ENCODE measurements around the gene CRX. TPM values are rescaled to one million over a fixed set of nuclear protein-coding genes. Genes with fewer than 3 reads are reported as not detected.
A peak's percentile ranks its signal among the peaks of the same experiment; 100 is the strongest.
"Not testable (repeated sequence)": the region's sequence is repeated elsewhere in the genome, so short reads cannot be mapped to it uniquely, and the experiment has no call there.

Gene CRX
- total RNA-seq = not detected

DNA sequence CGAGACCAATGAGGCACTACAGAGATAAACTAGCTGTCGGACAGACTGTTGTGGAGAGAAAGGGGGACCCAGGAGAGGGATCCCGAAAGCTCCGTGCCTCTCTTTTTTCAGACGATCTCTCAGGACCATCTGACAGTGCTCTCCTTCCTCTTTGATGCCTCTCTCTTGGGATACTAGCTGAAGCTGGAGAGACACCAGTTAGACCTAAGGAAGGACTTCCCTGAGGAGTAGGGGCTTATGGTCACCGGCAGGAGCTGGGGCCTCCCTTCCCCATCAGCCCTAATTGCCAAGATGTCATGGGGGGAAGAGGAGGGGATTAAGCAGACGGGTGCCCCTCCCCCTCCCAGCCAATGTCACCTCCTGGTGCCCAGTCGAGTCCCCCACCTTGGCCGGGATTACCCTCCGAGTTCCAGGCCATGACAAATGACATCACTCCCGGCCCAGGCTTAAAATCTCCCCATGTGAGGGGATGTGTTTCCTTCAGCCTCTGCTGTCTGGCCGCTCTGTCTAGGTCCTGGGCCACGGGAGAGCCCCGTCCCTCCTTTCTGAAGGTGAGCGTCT, at the start of gene CRX:
Gene CRX, plus strand, starts transcription at position 478 of the 561 bp plus-strand sequence. CDS start 12,507 bp downstream, outside the sequence.
- Mint-ChIP-seq H3K4me3 (no peak within 1 kb of the TSS), H3K9me3 (no peaks in the 10 kb centered on the region), H3K27me3 (peaks cover 31 to 32% of the 10 kb centered on the region in 2 donors), H3K36me3 (no peaks in the 10 kb centered on the region), H3K27ac (no peak within 1 kb of the TSS), H3K4me1 (ENCODE audit: low read depth in 2 of 2) (peaks cover 0 to 7% of the 10 kb centered on the region in 2 donors)
- no peak for ATAC-seq
- DNase-seq (ENCODE audit: low spot score) = no peak

DNA sequence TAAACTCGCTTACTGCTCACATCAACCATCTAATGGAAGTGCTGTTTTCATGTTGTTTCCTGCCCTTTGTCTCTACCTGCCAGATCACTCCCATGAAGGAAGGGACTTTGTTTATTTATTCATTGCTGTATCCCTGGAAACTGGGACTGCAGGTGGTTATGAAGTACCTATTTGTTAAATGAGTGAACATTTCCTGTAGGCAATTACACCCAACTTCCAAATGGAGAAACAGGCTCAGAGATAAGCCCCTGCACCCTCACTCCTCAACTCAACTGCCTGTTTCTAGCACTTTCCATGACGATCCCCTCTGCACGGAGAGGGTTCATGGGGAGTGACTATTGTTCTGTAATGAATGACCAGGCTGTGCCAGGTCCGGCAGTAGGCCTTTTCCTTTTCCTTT, 45.2 kb upstream of the CRX start:
- Mint-ChIP-seq H3K27ac (no peak overlapping the region), H3K4me1 (ENCODE audit: low read depth in 2 of 2) (peaks cover 22 to 24% of the 10 kb centered on the region in 2 donors), H3K27me3 (no peaks in the 10 kb centered on the region), H3K9me3 (no peaks in the 10 kb centered on the region), H3K36me3 (peaks cover 4% of the 10 kb centered on the region), H3K4me3 (no peak overlapping the region)
- ATAC-seq = no peak
- no peak for DNase-seq (ENCODE audit: low spot score)

DNA sequence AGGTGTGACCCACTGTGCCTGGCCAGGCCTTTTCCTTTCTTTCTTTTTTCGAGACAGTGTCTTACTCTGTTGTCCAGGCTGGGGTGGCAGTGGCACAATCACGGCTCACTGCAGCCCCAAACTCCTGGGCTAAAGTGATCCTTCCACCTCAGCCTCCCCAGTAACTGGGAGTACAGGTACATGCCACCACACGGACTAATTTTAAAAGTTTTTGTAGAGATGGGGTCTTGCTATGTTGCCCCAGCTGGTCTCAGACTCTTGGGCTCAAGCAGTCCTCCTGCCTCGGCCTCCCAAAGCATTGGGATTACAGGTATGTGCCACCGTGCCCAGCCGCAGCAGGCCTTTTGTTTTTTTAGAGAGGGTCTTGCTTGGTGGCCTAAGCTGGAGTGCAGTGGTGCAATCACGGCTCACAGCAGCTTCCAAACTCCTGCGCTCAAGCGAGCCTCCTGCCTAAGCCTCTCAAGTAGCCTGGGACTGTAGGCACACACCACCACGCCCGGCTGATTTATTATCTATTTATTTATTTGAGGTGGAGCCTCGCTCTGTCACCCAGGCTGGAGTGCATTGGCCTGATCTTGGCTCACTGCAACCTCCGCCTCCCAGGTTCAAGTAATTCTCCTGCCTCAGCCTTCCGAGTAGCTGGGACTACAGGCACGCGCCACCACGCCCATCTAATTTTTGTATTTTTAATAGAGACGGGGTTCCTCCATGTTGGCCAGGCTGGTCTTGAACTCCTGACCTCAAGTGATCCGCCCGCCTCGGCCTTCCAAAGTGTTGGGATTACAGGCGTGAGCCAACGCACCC, 44.3 kb upstream of the CRX start:
- ATAC-seq; H3K36me3 Mint-ChIP-seq; DNase-seq (ENCODE audit: low spot score); H3K27me3 Mint-ChIP-seq; H3K9me3 Mint-ChIP-seq: not testable (repeated sequence)
- Mint-ChIP-seq H3K27ac (peak overlapping the region; percentile 88 to 96), H3K4me3 (peak overlapping the region; percentile 98), H3K4me1 (ENCODE audit: low read depth in 2 of 2) (peaks cover 25 to 27% of the 10 kb centered on the region in 2 donors)

DNA sequence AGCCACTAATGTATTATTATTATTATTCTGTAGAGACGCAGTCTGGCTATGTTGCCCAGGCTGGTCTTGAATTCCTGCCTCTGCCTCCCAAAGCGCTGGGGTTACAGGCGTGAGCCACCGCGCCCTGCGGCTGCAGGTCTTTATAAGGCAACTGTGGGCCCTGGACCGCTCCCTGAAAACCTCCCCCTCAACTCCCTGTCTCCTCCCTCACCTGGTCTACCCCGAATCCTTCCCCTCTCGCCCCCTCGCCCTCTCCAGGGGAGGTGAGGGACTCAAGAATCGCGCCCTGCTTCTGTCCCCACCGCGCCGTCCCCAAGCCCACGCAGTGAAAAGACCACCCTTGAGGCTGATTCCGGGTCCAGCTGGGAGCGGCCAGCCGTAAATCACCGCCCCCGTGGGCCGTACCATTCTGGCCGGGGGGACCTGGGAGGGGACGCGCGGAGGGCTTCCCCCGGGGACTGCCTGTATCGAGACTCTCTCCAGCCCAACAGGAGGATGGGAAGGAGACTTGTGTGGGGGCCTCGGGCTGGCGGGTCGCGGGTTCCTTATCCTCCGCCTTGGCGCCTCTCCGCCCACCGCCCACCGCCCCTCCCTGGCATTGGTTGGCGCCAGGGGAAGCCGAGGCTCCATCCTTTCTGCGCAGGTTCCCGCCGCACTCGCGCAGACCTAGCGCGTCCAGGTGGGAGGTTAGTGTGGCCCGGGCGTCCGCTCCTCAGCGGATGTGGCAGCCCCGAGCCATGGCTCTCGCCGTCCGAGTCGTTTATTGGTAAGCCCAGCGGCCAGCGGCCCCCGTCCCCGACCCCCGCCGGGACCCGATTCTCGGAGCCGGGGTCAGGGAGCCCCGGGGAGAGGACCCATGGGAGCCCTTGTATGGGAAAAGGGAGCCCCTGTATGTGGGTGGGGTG, 43.4 kb upstream of the CRX start, which contains the start of gene SELENOW:
Gene SELENOW, plus strand, starts transcription at position 655 of the 905 bp plus-strand sequence. Its CDS starts 83 bp downstream, at position 738.
- no peaks in the 10 kb centered on the region for H3K9me3 Mint-ChIP-seq
- ATAC-seq (peak; percentile 95 to 96), DNase-seq (ENCODE audit: low spot score) (peak; percentile 89)
- no peaks in the 10 kb centered on the region for H3K27me3 Mint-ChIP-seq
- peaks cover 7% of the 10 kb centered on the region for H3K36me3 Mint-ChIP-seq
- peak within 1 kb of the TSS; percentile 98 for H3K4me3 Mint-ChIP-seq
- H3K27ac Mint-ChIP-seq = peak within 1 kb of the TSS; percentile 88 to 96
- H3K4me1 Mint-ChIP-seq (ENCODE audit: low read depth in 2 of 2) = peaks cover 25 to 28% of the 10 kb centered on the region in 2 donors

DNA sequence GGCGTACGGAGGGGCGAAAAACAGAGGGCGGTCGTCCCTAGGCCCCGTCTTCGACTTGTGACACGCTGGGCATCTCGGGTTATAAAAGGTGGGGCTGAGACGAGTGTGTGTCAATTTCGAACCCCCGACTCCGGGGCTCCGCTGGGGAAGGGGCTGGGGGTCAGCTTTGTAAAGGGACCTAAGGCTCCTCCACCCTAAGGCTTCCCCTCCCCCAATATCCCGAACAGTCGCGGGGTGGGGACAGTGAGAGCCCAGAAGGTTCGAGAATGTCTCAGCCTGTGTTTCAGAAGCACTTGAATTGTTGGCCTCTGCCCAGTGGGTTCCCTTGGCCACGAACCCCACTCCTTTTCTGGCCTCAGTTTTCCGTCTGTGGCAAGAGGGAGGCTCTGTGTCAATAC, 42.8 kb upstream of the CRX start:
- H3K9me3 Mint-ChIP-seq = no peaks in the 10 kb centered on the region
- H3K36me3 Mint-ChIP-seq = peaks cover 7% of the 10 kb centered on the region
- no peak for DNase-seq (ENCODE audit: low spot score)
- H3K27ac Mint-ChIP-seq = peak overlapping the region; percentile 88 to 96
- H3K4me1 Mint-ChIP-seq (ENCODE audit: low read depth in 2 of 2) = peaks cover 25 to 28% of the 10 kb centered on the region in 2 donors
- no peaks in the 10 kb centered on the region for H3K27me3 Mint-ChIP-seq
- H3K4me3 Mint-ChIP-seq = peak overlapping the region; percentile 98
- ATAC-seq = no peak

DNA sequence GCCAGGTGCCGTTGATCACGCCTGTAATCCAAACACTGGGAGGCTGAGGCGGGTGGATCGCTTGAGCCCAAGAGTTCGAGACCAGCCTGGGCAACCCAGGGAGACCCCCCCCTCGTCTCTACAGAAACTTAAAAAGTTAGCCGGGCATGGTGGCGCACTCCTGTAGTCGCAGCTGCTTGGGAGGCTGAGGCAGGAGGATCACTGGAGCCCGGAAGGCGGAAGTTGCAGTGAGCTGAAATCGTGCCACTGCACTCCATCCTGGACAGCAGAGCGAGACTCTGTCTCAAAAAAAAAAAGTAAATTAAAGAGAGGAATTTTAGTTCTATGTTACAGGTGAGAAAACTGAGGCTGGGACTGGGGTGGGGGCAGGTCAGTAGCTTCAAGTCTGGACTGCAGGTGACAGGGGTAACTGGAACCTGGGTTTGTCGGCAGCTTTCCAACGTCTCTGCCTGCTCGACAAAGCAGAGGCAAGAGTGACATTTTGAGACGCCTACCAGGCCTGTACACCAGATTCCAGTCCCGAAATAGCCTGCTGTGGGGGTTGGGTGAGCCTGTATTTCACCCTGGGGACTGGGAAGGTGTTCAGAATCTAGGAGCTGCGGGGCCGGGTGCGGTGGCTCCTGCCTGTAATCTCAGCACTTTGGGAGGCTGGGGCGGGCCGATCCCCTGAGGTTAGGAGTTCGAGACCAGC, 42.1 kb upstream of the CRX start:
- H3K27me3 Mint-ChIP-seq = no peaks in the 10 kb centered on the region
- peak overlapping the region; percentile 98 for H3K4me3 Mint-ChIP-seq
- peak overlapping the region; percentile 88 to 96 for H3K27ac Mint-ChIP-seq
- H3K4me1 Mint-ChIP-seq (ENCODE audit: low read depth in 2 of 2) = peaks cover 25 to 28% of the 10 kb centered on the region in 2 donors
- no peak for ATAC-seq
- no peaks in the 10 kb centered on the region for H3K9me3 Mint-ChIP-seq
- no peak for DNase-seq (ENCODE audit: low spot score)
- H3K36me3 Mint-ChIP-seq = peaks cover 7% of the 10 kb centered on the region

DNA sequence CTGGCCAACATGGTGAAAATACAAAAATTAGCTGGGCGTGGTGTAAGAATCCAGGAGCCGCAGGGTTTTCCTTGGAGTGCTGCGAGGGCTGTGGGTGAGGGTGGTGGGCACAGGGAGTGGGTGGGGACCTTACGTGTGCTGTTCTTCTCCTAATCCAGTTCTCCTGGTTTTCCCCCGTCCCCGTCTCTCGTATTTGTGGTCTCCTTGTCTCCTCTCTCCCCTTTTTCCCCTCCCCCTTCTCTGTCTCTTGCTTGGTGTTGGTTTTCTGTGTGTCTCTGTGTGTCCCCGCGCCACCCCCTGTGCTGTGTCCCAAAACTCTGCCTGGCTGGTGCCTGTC, 41.6 kb upstream of the CRX start:
- Mint-ChIP-seq H3K36me3 (peaks cover 7% of the 10 kb centered on the region), H3K27ac (peak overlapping the region; percentile 3 to 88), H3K4me3 (peak overlapping the region; percentile 98), H3K9me3 (no peaks in the 10 kb centered on the region), H3K27me3 (no peaks in the 10 kb centered on the region), H3K4me1 (ENCODE audit: low read depth in 2 of 2) (peaks cover 25 to 28% of the 10 kb centered on the region in 2 donors)
- DNase-seq (ENCODE audit: low spot score) (no peak), ATAC-seq (no peak)

DNA sequence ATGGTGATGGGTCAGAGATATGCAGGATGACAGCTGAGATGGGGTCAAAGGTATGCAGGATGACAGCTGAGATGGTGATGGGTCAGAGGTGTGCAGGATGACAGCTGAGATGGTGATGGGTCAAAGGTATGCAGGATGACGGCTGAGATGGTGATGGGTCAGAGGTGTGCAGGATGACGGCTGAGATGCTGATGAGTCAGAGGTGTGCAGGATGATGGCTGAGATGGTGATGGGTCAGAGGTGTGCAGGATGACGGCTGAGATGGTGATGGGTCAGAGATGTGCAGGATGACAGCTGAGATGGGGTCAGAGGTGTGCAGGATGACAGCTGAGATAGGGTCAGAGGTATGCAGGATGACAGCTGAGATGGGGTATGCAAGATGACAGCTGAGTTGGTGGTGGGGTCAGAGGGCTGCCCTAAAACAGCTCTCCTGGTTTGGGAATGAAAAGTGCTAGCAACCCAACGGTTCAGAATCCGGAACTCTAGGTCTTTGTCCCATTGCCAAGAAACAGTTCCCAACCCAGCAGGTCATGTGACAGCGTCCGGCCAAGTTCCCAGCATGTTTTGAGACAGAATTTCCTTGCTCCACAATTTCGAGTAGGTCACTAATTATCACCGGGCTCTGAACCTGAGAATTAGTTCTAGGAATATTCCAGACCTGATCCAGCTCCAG, 40.0 kb upstream of the CRX start:
- H3K27ac Mint-ChIP-seq = no peak overlapping the region
- H3K4me1 Mint-ChIP-seq (ENCODE audit: low read depth in 2 of 2) = peaks cover 25 to 28% of the 10 kb centered on the region in 2 donors
- H3K9me3 Mint-ChIP-seq = no peaks in the 10 kb centered on the region
- H3K36me3 Mint-ChIP-seq = peaks cover 7% of the 10 kb centered on the region
- no peak overlapping the region for H3K4me3 Mint-ChIP-seq
- no peaks in the 10 kb centered on the region for H3K27me3 Mint-ChIP-seq
- ATAC-seq (no peak), DNase-seq (ENCODE audit: low spot score) (no peak)

DNA sequence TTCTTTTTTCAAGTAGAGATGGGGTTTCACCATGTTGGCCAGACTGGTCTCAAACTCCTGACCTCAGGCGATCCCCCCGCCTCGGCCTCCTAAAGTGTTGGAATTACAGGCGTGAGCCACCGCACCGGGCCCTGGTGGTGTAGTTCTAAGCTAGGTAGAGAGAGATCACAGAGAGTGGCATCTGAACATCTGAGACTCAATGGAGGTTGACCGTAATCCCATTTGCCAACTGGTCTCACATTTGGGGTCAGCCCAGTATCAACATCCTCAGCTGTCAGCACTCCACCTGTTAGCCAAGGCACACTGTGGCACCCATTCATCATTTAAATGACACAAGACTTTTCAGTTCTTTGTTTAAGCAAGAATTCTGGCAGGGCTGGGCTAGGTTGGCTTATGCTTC, 35.2 kb upstream of the CRX start:
- ATAC-seq (no peak), DNase-seq (ENCODE audit: low spot score) (no peak)
- Mint-ChIP-seq H3K27ac (no peak overlapping the region), H3K4me1 (ENCODE audit: low read depth in 2 of 2) (peaks cover 3 to 11% of the 10 kb centered on the region in 2 donors), H3K27me3 (no peaks in the 10 kb centered on the region), H3K4me3 (no peak overlapping the region), H3K36me3 (peaks cover 3% of the 10 kb centered on the region), H3K9me3 (no peaks in the 10 kb centered on the region)

DNA sequence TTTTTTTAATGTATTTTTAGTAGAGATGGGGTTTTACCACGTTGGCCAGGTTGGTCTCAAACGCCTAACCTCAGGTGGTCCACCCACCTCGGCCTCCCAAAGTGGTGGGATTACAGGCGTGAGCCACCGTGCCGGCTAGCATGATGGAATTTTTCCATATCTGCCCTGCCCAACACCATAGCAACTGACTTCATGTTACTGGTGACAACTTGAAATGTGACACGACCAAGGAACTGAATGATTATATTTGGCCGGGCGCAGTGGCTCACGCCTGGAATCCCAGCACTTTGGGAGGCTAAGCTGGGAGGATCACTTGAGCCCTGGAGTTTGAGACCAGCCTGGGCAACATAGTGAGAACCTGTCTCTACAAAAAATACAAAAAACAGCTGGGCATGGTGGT, 34.4 kb upstream of the CRX start:
- H3K27ac Mint-ChIP-seq; H3K36me3 Mint-ChIP-seq; H3K27me3 Mint-ChIP-seq; H3K9me3 Mint-ChIP-seq; ATAC-seq; H3K4me1 Mint-ChIP-seq (ENCODE audit: low read depth in 2 of 2); DNase-seq (ENCODE audit: low spot score); H3K4me3 Mint-ChIP-seq: not testable (repeated sequence)

DNA sequence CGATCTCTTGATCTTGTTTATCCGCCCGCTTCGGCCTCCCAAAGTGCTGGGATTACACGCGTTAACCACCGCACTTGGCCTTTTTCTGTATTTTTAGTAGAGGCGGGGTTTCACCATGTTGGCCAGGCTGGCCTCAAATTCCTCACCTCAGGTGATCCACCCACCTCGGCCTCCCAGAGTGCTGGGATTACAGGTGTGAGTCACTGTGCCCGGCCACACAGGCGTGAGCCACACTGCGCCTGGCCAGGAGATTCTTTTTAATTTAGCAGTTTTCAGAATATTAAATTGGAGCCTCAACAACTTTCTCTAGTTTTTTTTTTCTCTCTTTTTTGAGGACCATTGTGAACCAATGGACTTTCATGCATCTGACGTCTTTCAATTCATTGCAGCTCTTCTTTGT, 31.9 kb upstream of the CRX start:
- H3K4me3 Mint-ChIP-seq; ATAC-seq; H3K27ac Mint-ChIP-seq; H3K4me1 Mint-ChIP-seq (ENCODE audit: low read depth in 2 of 2); H3K27me3 Mint-ChIP-seq; H3K9me3 Mint-ChIP-seq; H3K36me3 Mint-ChIP-seq; DNase-seq (ENCODE audit: low spot score): not testable (repeated sequence)

DNA sequence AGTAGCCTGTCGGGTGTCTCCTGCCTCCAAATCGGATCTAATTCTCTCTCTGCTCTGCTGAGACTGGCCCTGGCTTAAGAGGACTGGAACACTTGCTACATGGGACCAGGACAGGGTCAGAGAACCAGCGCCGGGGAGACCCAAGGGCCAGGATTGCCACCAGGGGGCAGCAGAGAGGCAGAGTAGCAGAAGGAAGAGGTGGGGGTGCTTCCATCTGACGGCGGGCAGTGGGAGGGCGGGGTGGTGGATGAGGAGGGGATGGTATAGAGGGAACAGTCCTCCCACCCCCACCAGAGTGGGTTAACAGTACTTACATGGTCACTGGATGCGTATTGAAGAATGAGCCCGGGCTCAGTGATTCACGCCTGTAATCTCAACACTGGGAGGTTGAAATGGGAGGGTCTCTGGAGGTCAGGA, 31.3 kb upstream of the CRX start:
- DNase-seq (ENCODE audit: low spot score) (peak; percentile 84), ATAC-seq (peak; percentile 73 to 77)
- H3K4me1 Mint-ChIP-seq (ENCODE audit: low read depth in 2 of 2) = peaks cover 0 to 6% of the 10 kb centered on the region in 2 donors
- no peaks in the 10 kb centered on the region for H3K36me3 Mint-ChIP-seq
- H3K27me3 Mint-ChIP-seq = no peaks in the 10 kb centered on the region
- H3K9me3 Mint-ChIP-seq = no peaks in the 10 kb centered on the region
- H3K27ac Mint-ChIP-seq = no peak overlapping the region
- H3K4me3 Mint-ChIP-seq = no peak overlapping the region

DNA sequence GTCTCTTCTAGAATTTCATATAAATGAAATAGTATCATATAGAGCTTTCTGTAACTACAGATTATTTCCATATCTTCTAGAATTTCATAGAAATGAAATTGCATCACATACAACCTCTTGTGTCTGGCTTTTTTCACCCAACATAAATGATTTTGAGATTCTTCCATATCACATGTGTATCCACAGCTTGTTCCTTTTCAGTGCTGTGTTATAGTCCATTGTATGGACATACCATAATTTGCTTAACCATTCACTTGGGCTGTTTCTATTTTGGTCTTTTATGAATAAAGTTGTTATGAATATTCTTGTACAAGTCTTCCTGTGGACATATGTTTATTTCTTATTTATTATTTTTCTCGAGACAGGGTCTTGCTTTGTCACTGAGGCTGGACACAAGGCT, 29.1 kb upstream of the CRX start:
- H3K27ac Mint-ChIP-seq = no peak overlapping the region
- no peaks in the 10 kb centered on the region for H3K9me3 Mint-ChIP-seq
- no peaks in the 10 kb centered on the region for H3K27me3 Mint-ChIP-seq
- ATAC-seq = no peak
- no peaks in the 10 kb centered on the region for H3K36me3 Mint-ChIP-seq
- H3K4me3 Mint-ChIP-seq = no peak overlapping the region
- peaks cover 0 to 6% of the 10 kb centered on the region in 2 donors for H3K4me1 Mint-ChIP-seq (ENCODE audit: low read depth in 2 of 2)
- DNase-seq (ENCODE audit: low spot score) = no peak

Measured in natural killer cell treated with Interleukin-12 subunit alpha and Interleukin-12 subunit beta and Interleukin-15 and Interleukin-18, amount 100 ng/mL, for 72 hours (primary cell).